Activated CD8-positive, alpha-beta memory T cell treated with anti-CD3 and anti-CD28 coated beads for 48 hours (primary cell): ENCODE data around the gene ANKS1B.

ENCODE experiments used
- DNase-seq, 3 experiments: peaks; one replicate each; pipeline ENCODE4 v3.0.0-alpha.2; 2020; ENCODE audit warnings: low read depth in 2 of 3, low spot score in 2 of 3

Gene ANKS1B

GRCh38 chr12:99213047-99213446 is 771.7 kb downstream of the ANKS1B start:
- DNase-seq: no peak

- no peak for DNase-seq
These were observed 772.5 kb downstream of the ANKS1B start for GRCh38 chr12:99212275-99212674.

- DNase-seq: no peak
These were observed 779.6 kb downstream of the ANKS1B start for GRCh38 chr12:99205111-99205510.

DNA sequence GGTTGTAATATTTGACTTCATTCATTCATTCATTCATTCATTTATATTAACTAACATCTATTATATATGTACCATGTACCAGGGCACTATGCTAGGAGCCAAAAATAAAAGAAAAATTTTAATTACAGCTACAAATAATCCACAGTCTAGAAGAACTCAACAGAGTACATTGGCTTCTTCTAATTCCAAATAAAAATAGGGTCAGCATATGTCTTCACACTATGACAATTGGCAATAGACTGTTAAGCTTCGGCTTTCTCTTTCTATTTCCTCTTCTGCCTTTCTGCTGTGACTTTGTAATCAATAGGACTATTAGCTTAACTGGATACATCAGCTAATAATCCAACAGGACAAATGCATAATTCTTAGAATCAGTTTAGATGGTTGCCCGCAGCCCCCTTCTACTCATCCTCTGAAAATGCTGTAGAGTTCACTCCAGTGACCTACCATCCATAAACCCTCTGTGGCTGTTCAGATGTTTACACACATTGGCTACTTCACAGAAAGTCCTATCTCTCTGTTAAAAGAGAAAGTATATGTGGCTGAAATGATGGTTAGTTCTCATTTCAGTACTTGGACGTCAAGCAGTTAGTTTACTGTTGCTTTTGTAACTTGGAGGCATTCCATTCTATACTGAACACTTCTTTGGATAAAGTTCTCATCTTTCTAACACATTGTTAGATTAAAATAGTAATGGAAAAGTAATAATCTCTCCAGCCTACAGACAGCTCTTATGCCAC is 782.7 kb downstream of the ANKS1B start:
- DNase-seq: no peak

DNA sequence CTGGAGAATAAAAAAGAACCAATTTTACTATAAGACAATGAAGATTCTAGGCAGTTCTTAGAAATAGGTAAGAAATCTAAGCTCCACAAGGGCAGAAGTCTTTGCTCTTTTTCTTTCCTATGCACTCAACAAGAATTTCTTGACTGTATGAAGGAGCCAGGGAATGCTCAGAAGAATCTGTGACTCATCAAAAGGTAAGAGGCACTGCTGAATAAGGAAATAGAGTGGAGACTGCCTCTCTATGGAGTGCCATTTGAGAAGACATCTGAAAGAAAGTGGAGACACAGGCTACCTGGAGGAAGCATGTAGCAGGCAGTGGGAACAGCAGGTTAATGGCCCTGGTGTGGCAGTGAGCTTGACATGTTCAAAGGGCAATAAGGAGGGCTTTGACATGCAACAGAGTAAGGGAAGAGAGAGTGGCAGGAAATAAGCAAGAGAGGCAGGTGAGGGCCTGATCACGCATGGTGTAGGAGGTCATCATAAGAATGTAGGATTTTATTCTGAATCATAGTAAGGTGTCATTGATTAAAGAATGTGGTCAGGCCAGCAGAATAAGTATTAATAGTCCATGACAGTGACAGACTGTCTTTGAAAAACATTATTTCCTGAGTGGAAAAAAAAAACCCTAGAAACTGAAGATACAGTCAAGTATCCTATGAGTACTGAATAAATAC is 783.9 kb downstream of the ANKS1B start:
- no peak for DNase-seq

- DNase-seq: no peak
These were observed 789.3 kb downstream of the ANKS1B start for GRCh38 chr12:99195474-99195873.

DNA sequence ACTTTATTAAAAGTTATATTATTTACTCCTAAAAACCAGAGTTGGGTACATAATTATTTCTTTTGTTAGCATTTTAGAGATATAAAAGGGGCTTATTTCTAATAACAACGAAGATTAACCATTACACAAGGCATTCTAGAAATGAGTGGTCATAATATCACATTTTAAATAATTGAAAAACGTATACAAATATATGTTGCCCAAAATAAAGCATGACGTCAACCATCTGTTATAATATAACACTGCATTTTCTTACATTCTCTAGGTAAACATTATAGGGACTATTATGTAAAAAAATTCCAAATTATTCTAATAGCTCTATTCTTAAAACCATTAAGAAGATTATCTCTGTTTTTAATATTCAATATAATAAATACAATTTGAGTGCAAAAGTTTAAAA is 792.2 kb downstream of the ANKS1B start:
- no peak for DNase-seq

DNA sequence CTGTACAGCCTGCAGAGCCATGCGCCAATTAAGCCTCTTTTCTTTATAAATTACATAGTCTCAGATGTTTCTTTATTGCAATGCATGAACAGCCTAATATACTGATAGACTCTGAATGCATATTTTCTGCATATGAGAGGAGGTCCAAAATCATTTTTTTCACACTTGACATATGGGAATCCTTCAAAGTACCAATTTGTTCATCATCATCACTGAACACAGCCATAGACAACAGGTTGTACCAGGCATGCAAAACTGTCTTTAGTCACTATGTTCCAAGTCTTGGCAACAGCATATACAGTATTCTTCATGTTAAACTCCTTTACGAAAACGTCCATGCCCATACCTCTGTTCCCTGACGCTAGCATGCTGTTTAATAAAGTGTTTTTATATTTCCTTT is 807.9 kb downstream of the ANKS1B start:
- no peak for DNase-seq

DNA sequence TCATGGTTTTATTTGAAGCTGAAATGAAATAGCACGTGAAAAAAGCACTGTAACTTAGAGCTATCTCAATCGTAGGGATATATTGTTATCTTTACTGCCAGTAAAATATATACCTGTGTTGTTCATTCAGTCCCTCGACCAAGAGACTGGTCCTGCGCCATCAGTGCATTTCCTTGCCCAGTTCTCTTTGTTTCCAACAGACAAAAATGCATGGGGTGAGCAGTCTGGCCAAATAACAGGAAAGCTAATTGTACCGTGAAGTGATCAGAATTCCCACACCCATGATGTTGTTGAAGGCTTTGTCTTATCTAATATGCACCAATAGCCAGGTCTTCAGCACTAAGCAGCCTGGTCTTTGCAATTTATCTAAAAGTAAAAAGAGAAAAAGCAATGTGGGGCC is 814.3 kb downstream of the ANKS1B start:
- DNase-seq: no peak

DNA sequence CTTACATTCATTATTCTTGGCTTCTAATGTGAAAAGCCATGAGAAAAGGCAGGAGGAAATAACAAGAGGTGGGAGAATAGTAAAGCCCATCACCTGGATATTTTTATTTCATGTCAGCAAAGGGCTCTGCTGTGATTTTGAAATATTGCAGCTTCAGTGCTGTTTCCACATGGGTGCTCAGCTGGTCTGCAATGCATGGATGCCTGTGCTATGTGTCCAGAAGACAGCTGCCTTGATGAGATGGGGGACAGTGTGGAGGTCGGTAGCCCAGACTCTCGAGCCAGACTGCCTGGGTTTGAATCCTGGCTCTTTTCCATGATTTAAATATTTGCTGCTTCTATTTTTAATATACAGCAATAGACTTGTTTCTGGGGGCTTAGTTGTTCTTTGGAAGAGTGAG is 814.7 kb downstream of the ANKS1B start:
- no peak for DNase-seq

- no peak for DNase-seq
These were observed 826.8 kb downstream of the ANKS1B start for GRCh38 chr12:99157946-99158345.

- DNase-seq: no peak
These were observed 829.8 kb downstream of the ANKS1B start for GRCh38 chr12:99154983-99155336.

GRCh38 chr12:99154216-99154982 is 830.3 kb downstream of the ANKS1B start:
- DNase-seq: no peak

DNA sequence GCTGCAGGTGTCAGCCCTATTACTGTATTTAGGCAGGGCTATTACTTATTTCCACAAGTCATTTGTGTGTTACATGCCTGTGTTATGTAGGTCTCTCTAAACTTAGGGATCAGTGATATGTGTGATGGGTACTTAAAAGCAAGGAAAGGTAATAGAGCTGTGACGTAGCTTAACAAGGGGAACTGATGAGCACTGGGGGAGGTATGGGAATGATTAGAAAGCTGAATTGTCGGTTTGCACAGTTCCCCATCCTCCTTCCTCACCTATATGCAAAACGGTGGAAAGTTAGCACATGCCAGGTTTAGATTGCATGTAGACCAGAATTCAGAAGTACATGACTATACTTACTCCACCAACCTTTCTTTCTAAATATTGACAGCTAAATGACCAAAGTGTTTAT is 831.4 kb downstream of the ANKS1B start:
- DNase-seq: no peak

DNA sequence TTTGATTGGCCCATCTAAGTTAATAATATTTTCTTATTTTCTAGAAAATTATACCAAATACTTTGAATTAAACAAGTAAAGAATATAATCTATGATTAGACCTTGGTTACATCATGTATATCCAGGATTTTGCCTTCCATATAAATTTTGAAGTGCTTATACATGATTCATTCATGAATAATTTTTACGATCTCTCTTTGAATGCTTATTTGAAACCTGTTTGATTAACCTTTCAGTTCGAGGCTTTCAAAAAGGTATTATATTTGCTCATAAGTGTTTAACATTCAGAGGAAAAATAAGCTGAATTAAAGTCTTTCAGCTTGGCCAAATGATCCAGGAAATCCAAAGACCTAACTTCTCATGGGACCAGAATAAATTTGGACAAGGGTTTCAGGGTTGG is 832.4 kb downstream of the ANKS1B start:
- no peak for DNase-seq

DNA sequence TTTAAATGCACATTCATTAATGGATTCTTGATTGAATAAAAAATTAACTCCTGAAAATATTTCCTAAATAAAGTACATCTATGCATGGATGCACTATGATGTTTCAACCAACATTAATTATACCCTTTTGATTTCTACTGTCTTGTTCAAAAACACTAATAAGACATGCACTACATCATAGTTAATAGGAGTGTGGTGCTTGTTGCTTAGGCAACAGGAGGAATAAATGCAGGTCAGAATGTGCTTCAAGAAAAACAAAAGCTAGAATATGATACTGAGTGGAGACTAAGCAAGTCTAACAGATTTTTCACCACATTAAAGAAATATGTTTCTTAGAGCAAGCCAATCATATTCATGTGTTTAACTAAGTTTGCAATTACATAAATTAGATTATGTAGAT is 833.0 kb downstream of the ANKS1B start:
- DNase-seq: no peak

- DNase-seq: no peak
These were observed 837.6 kb downstream of the ANKS1B start for GRCh38 chr12:99147130-99147529.

DNA sequence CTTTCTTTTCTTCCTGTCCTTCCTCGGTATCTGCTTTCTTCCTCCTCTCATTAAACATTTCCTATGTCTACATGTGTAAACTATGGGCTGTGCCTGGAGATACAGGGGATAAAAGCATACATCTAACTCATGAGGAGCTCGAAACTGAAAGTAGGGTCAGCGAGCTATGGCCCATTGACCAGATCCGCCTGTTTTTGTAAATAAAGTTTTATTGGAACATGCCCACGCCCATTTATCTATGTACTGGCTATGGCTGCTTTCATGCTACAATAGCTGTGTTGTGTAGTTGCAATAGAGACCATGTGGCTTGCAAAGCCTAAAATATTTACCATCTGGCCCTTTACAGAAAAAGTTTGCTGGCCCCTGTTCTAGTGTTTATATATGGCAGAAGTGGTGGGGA is 838.0 kb downstream of the ANKS1B start:
- no peak for DNase-seq

DNA sequence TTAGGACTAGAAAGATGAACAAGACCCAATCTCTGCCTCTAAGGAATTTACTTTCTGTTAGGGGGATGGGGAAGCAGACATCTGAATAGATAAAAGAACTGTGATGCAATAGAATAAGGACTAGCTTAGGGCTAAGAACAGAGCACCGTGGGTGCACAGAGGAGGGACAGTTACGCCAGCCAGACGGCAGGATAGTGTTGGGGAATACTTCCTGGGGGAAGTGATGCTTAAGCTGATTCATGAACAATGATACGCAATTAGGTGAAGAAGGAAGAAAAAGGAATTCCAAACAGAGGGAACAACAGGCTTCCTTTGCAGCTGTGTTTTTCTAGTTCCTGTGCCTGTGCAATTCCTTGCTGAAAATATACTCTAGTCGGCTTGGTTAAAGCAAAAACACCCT is 838.6 kb downstream of the ANKS1B start:
- DNase-seq: no peak

DNA sequence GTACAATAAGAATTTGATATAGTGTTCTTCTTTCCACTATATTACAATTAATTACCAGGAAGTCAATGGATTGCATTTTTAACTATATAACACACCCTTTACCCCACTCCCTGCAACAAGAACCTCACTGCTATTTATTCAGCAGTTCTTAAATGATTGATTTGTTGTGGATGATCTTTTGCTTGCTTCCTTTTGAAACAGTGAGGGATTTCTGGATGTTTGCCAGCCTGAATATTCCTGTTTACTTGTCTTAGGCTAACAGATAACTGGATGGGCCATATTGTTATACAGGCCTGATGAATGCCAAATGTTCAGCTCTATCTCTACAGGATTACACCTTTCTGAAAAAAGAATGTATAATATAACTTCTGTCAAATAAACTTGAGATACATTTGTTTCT is 842.1 kb downstream of the ANKS1B start:
- no peak for DNase-seq

GRCh38 chr12:99140017-99140720 is 844.6 kb downstream of the ANKS1B start:
- DNase-seq: no peak

- no peak for DNase-seq
These were observed 846.3 kb downstream of the ANKS1B start for GRCh38 chr12:99138393-99138792.
